Measurements from ENCODE around the gene ARHGAP25.

ARHGAP25 gene

GRCh38 chr2:68734688-68735525 lies at the start of gene ARHGAP25:
ARHGAP25 (plus strand) TSS chr2:68734811; CDS start chr2:68735200, 389 bp downstream.
- Mint-ChIP-seq H3K27me3 (no peaks in the 10 kb centered on the region), H3K4me3 (no peak within 1 kb of the TSS), H3K36me3 (peaks cover 29% of the 10 kb centered on the region), H3K4me1 (peaks cover 41% of the 10 kb centered on the region), H3K27ac (no peak within 1 kb of the TSS), H3K9me3 (no peaks in the 10 kb centered on the region)
- peak; percentile 77 for DNase-seq
- CTCF ChIA-PET: interaction anchor here (1.4 to 3.4 kb wide), 9 partner anchors 7 to 175 kb away, joined by 3 to 34 read pairs (median 5); no protein-coding TSS in a partner anchor

- H3K36me3 Mint-ChIP-seq: peaks cover 4% of the 10 kb centered on the region
- no peak overlapping the region for H3K27ac Mint-ChIP-seq
- H3K27me3 Mint-ChIP-seq: peaks cover 10% of the 10 kb centered on the region
- CTCF ChIA-PET: no interaction called here
- no peak overlapping the region for H3K4me3 Mint-ChIP-seq
- H3K4me1 Mint-ChIP-seq: peaks cover 18% of the 10 kb centered on the region
- H3K9me3 Mint-ChIP-seq: no peaks in the 10 kb centered on the region
- no peak for DNase-seq
Observed at GRCh38 chr2:68686178-68686577, 48.4 kb upstream of the ARHGAP25 start.

- H3K4me1 Mint-ChIP-seq: peaks cover 18% of the 10 kb centered on the region
- H3K36me3 Mint-ChIP-seq: peaks cover 6% of the 10 kb centered on the region
- DNase-seq: no peak
- no peaks in the 10 kb centered on the region for H3K9me3 Mint-ChIP-seq
- H3K27me3 Mint-ChIP-seq: peaks cover 6% of the 10 kb centered on the region
- CTCF ChIA-PET: interaction anchor here (1.2 kb wide), 1 partner anchor 22 kb away, joined by 4 read pairs; no protein-coding TSS in a partner anchor
- H3K27ac Mint-ChIP-seq: no peak overlapping the region
- no peak overlapping the region for H3K4me3 Mint-ChIP-seq
Observed at GRCh38 chr2:68687018-68687417, 47.6 kb upstream of the ARHGAP25 start.

GRCh38 chr2:68689553-68690537 lies 44.8 kb upstream of the ARHGAP25 start:
- H3K27me3 Mint-ChIP-seq: peaks cover 12% of the 10 kb centered on the region
- no peaks in the 10 kb centered on the region for H3K9me3 Mint-ChIP-seq
- no peak for DNase-seq
- H3K27ac Mint-ChIP-seq: no peak overlapping the region
- CTCF ChIA-PET: interaction anchor here (0.5 to 1.6 kb wide), 7 partner anchors 19 to 253 kb away, joined by 3 to 8 read pairs (median 4); no protein-coding TSS in a partner anchor
- H3K36me3 Mint-ChIP-seq: peaks cover 6% of the 10 kb centered on the region
- H3K4me1 Mint-ChIP-seq: peaks cover 18% of the 10 kb centered on the region
- no peak overlapping the region for H3K4me3 Mint-ChIP-seq

GRCh38 chr2:68690851-68691250 lies 43.8 kb upstream of the ARHGAP25 start:
- H3K36me3 Mint-ChIP-seq: peaks cover 6% of the 10 kb centered on the region
- DNase-seq: no peak
- CTCF ChIA-PET: interaction anchor here (0.6 to 1.6 kb wide), 8 partner anchors 18 to 364 kb away, joined by 3 to 5 read pairs (median 4); no protein-coding TSS in a partner anchor
- peaks cover 17% of the 10 kb centered on the region for H3K27me3 Mint-ChIP-seq
- no peaks in the 10 kb centered on the region for H3K9me3 Mint-ChIP-seq
- H3K4me1 Mint-ChIP-seq: peaks cover 18% of the 10 kb centered on the region
- no peak overlapping the region for H3K27ac Mint-ChIP-seq
- H3K4me3 Mint-ChIP-seq: no peak overlapping the region

GRCh38 chr2:68692511-68692910 lies 42.1 kb upstream of the ARHGAP25 start:
- CTCF ChIA-PET: interaction anchor here (0.8 kb wide), 1 partner anchor 16 kb away, joined by 5 read pairs; no protein-coding TSS in a partner anchor
- H3K36me3 Mint-ChIP-seq: peaks cover 6% of the 10 kb centered on the region
- H3K4me3 Mint-ChIP-seq: no peak overlapping the region
- DNase-seq: no peak
- H3K9me3 Mint-ChIP-seq: peaks cover 3% of the 10 kb centered on the region
- peaks cover 21% of the 10 kb centered on the region for H3K27me3 Mint-ChIP-seq
- peaks cover 18% of the 10 kb centered on the region for H3K4me1 Mint-ChIP-seq
- H3K27ac Mint-ChIP-seq: no peak overlapping the region

- Mint-ChIP-seq H3K27me3 (peaks cover 22% of the 10 kb centered on the region), H3K36me3 (peaks cover 2% of the 10 kb centered on the region), H3K27ac (no peak overlapping the region), H3K4me1 (peaks cover 25% of the 10 kb centered on the region), H3K4me3 (no peak overlapping the region), H3K9me3 (peaks cover 3% of the 10 kb centered on the region)
- no peak for DNase-seq
- CTCF ChIA-PET: no interaction called here
Observed at GRCh38 chr2:68693951-68694350, 40.7 kb upstream of the ARHGAP25 start.

- no peak overlapping the region for H3K27ac Mint-ChIP-seq
- peaks cover 2% of the 10 kb centered on the region for H3K36me3 Mint-ChIP-seq
- H3K4me1 Mint-ChIP-seq: peaks cover 9% of the 10 kb centered on the region
- H3K9me3 Mint-ChIP-seq: peaks cover 6% of the 10 kb centered on the region
- CTCF ChIA-PET: interaction anchor here (1.7 kb wide), 1 partner anchor 13 kb away, joined by 3 read pairs; no protein-coding TSS in a partner anchor
- no peak overlapping the region for H3K4me3 Mint-ChIP-seq
- no peak for DNase-seq
- H3K27me3 Mint-ChIP-seq: peaks cover 26% of the 10 kb centered on the region
Observed at GRCh38 chr2:68695971-68696370, 38.6 kb upstream of the ARHGAP25 start.

GRCh38 chr2:68696554-68696953 lies 38.1 kb upstream of the ARHGAP25 start:
- peaks cover 26% of the 10 kb centered on the region for H3K27me3 Mint-ChIP-seq
- CTCF ChIA-PET: interaction anchor here (1.7 kb wide), 1 partner anchor 13 kb away, joined by 3 read pairs; no protein-coding TSS in a partner anchor
- H3K4me3 Mint-ChIP-seq: no peak overlapping the region
- H3K4me1 Mint-ChIP-seq: peaks cover 9% of the 10 kb centered on the region
- peaks cover 2% of the 10 kb centered on the region for H3K36me3 Mint-ChIP-seq
- peaks cover 6% of the 10 kb centered on the region for H3K9me3 Mint-ChIP-seq
- H3K27ac Mint-ChIP-seq: no peak overlapping the region
- no peak for DNase-seq

GRCh38 chr2:68698567-68699377 lies 35.8 kb upstream of the ARHGAP25 start:
- Mint-ChIP-seq H3K4me1 (peaks cover 17% of the 10 kb centered on the region), H3K9me3 (peaks cover 6% of the 10 kb centered on the region), H3K36me3 (no peaks in the 10 kb centered on the region), H3K4me3 (no peak overlapping the region), H3K27me3 (peaks cover 22% of the 10 kb centered on the region), H3K27ac (no peak overlapping the region)
- CTCF ChIA-PET: interaction anchor here (1.0 kb wide), 1 partner anchor 39 kb away, joined by 3 read pairs; no protein-coding TSS in a partner anchor
- no peak for DNase-seq

GRCh38 chr2:68700560-68700959 lies 34.1 kb upstream of the ARHGAP25 start:
- Mint-ChIP-seq H3K9me3 (peaks cover 6% of the 10 kb centered on the region), H3K4me1 (peaks cover 17% of the 10 kb centered on the region), H3K27ac (no peak overlapping the region), H3K36me3 (no peaks in the 10 kb centered on the region), H3K27me3 (peaks cover 9% of the 10 kb centered on the region), H3K4me3 (no peak overlapping the region)
- CTCF ChIA-PET: interaction anchor here (0.9 to 1.5 kb wide), 2 partner anchors 8 to 225 kb away, joined by 4 to 9 read pairs; no protein-coding TSS in a partner anchor
- DNase-seq: no peak

GRCh38 chr2:68706637-68707036 lies 28.0 kb upstream of the ARHGAP25 start:
- no peak for DNase-seq
- Mint-ChIP-seq H3K9me3 (no peaks in the 10 kb centered on the region), H3K36me3 (peaks cover 1% of the 10 kb centered on the region), H3K27ac (no peak overlapping the region), H3K27me3 (no peaks in the 10 kb centered on the region), H3K4me1 (peaks cover 26% of the 10 kb centered on the region), H3K4me3 (no peak overlapping the region)
- CTCF ChIA-PET: interaction anchor here (3.2 kb wide), 1 partner anchor 218 kb away, joined by 59 read pairs; no protein-coding TSS in a partner anchor

GRCh38 chr2:68708629-68709028 lies 26.0 kb upstream of the ARHGAP25 start:
- Mint-ChIP-seq H3K36me3 (peaks cover 2% of the 10 kb centered on the region), H3K9me3 (no peaks in the 10 kb centered on the region), H3K4me1 (peaks cover 23% of the 10 kb centered on the region), H3K27me3 (no peaks in the 10 kb centered on the region), H3K27ac (no peak overlapping the region), H3K4me3 (no peak overlapping the region)
- DNase-seq: no peak
- CTCF ChIA-PET: interaction anchor here (0.6 to 4.5 kb wide), 46 partner anchors 9 to 255 kb away, joined by 3 to 59 read pairs (median 5); partner anchors contain the start of genes APLF, ARHGAP25 and FBXO48
